Esophagus muscularis mucosa (tissue), 4 donors: Measurements from ENCODE around the gene ADCYAP1R1.

ENCODE experiments used
- CTCF ChIP-seq, 3 experiments: fragments of 200-600 bp in 2 of 3; fragments of 450-650 bp in 1 of 3; sonication (generic) in 2 of 3; IDR thresholded peaks; one replicate each; pipeline ENCODE4 v1.5.1; 2017 to 2019; ENCODE audit warnings: antibody characterized with exemption in 3 of 3, mild to moderate bottlenecking in 2 of 3, moderate library complexity in 1 of 3
- EP300 ChIP-seq: sonication (generic); formaldehyde crosslinking; IDR thresholded peaks from one replicate; pipeline ENCODE4 v1.6.1; 2017; ENCODE audit warnings: antibody characterized with exemption
- POLR2A ChIP-seq: fragments of 450-650 bp; IDR thresholded peaks from one replicate; pipeline ENCODE4 v1.6.1; 2017; ENCODE audit warnings: antibody characterized with exemption, moderate library complexity, mild to moderate bottlenecking, low read depth
- POLR2AphosphoS5 ChIP-seq, 2 donors: sonication (generic); formaldehyde crosslinking; IDR thresholded peaks; one replicate each; pipeline ENCODE4 v1.6.1; 2017; ENCODE audit warnings: antibody characterized with exemption in 2 of 2

- TF ChIP-seq CTCF (IDR thresholded peaks at IDR 0.05) (no peak), EP300 (no peak), POLR2A (no peak), POLR2AphosphoS5 (IDR thresholded peaks at IDR 0.05) (no peak)
These were observed 77.0 kb downstream of the ADCYAP1R1 start for GRCh38 chr7:31129067-31129466.
